ENCODE data around the gene PROX2. TPM values are rescaled to one million over a fixed set of nuclear protein-coding genes. Genes with fewer than 3 reads are reported as not detected.

Gene PROX2
- total RNA-seq, 2 experiments from 2014 or later, result 0.35 to 0.74 TPM

DNA sequence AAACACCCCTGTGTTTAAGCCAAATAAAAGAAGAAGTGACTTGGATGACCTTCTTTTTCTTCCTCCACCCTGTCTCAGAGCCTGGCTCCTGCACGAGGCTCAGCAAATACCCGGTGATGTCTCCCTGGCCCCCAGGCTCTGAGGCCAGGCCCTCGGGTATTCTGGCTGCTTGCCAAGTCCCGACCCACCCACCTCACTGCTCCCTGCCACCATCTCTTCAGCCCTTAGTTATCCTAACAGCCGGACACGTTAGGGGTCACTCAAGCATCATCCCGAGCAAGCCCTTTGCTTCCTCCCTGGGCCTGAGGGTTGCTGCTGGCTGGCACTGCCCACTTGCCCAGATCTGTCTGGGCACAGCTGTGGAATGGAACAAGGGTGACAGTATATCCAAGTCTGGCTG, 39.9 kb upstream of the PROX2 start:
- CTCF ChIA-PET (ENCODE audit: unreplicated experiment), result interaction anchor here (0.5 kb wide), 1 partner anchor 702 kb away, joined by 3 read pairs; no protein-coding TSS in a partner anchor

DNA sequence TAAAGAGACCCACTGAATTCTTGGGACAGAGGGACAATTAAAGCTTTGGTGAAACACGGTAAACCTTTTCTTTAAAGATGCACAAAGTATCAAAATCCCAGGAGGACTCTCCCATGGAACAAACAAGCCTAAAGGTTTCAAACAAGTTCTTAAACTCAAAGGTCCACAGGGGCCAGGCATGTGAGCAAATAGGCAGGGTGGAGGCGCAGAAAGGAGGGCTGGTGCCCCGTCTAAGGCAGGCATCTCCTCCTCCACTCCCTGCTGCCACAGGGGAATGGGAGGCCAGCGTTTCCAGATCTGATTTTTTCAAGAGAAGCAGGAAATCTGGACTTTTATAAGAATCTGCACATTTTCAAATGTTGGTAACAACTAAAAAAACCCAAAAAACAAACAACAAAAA, 39.5 kb upstream of the PROX2 start:
- POLR2A ChIA-PET, result no interaction called here

More for the DNA sequence above, 39.9 kb upstream of the PROX2 start:
- POLR2A ChIA-PET, result no interaction called here
- H2AFZ ChIP-seq (ENCODE audit: low read length), result no peak overlapping the region
- no peak overlapping the region for H3K4me3 ChIP-seq (ENCODE audit: low read depth, low read length, poor library complexity, severe bottlenecking)
- no peaks in the 10 kb centered on the region for H3K79me2 ChIP-seq (ENCODE audit: insufficient read depth, low read depth, low read length)
- no peaks in the 10 kb centered on the region for H3K4me1 ChIP-seq (ENCODE audit: insufficient read depth, low read length, poor library complexity, severe bottlenecking)
- no peak overlapping the region for H3K27ac ChIP-seq (ENCODE audit: low read depth, low read length, poor library complexity, severe bottlenecking)
- BruUV-seq (replicated peaks), result no TSS peak
- no peak overlapping the region for H3K4me2 ChIP-seq (ENCODE audit: low read length)
- no peaks in the 10 kb centered on the region for H4K20me1 ChIP-seq (ENCODE audit: insufficient read depth, low read length)
- TF ChIP-seq, protein P1, sequence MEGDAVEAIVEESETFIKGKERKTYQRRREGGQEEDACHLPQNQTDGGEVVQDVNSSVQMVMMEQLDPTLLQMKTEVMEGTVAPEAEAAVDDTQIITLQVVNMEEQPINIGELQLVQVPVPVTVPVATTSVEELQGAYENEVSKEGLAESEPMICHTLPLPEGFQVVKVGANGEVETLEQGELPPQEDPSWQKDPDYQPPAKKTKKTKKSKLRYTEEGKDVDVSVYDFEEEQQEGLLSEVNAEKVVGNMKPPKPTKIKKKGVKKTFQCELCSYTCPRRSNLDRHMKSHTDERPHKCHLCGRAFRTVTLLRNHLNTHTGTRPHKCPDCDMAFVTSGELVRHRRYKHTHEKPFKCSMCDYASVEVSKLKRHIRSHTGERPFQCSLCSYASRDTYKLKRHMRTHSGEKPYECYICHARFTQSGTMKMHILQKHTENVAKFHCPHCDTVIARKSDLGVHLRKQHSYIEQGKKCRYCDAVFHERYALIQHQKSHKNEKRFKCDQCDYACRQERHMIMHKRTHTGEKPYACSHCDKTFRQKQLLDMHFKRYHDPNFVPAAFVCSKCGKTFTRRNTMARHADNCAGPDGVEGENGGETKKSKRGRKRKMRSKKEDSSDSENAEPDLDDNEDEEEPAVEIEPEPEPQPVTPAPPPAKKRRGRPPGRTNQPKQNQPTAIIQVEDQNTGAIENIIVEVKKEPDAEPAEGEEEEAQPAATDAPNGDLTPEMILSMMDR (conservative IDR thresholded peaks at IDR 0.05; ENCODE audit: low read length), result no peak
- no peak for TF ChIP-seq EZH2phosphoT487 (IDR thresholded peaks at IDR 0.05; ENCODE audit: borderline replicate concordance, low read depth, low read length)
- H3K9me3 ChIP-seq (ENCODE audit: low read length), result no peaks in the 10 kb centered on the region
- DNase-seq (ENCODE audit: low spot score), result no peak
- no peaks in the 10 kb centered on the region for H3K36me3 ChIP-seq (ENCODE audit: insufficient read depth, low read length)
- H3K9me2 ChIP-seq (ENCODE audit: insufficient read depth, low read length), result no peaks in the 10 kb centered on the region
- intact Hi-C loops (cut with micrococcal nuclease; ENCODE audit: unreplicated experiment), result no loop called here

DNA sequence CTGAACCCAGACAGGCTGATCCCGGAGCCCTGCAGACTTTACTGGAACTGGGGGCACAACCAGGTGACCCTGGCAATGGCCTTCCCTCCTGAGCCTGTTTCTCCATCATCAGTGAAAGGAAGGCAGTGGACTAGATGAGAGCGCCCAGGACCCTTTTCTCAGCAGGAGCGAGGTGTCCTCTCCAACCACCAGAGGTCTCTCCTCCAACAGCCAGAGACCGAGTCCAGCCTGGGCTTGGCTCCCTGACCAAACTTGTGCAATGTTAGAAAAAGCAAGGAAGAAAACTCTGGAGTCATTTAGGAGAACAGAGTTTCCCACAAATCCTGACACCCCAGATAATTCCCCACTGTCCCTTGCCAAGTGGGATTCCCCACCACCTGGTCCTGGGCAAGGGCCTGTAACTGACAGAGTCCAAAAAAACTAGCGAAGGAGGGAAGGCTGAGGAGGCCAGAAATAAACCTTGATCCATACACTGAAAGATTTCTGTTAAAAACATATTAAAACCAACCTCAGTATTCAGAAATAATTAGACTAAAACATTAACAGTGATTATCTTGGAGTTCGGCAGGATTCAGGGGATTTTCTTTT, 38.1 kb upstream of the PROX2 start:
- H3K27ac ChIP-seq (ENCODE audit: low read depth, low read length, poor library complexity, severe bottlenecking), result no peak overlapping the region
- DNase-seq (ENCODE audit: low spot score), result peak; percentile 59
- no peak overlapping the region for H3K4me3 ChIP-seq (ENCODE audit: low read depth, low read length, poor library complexity, severe bottlenecking)
- H3K9me2 ChIP-seq (ENCODE audit: insufficient read depth, low read length), result no peaks in the 10 kb centered on the region
- ChIA-PET POLR2A (no interaction called here), CTCF (ENCODE audit: unreplicated experiment) (no interaction called here)
- no peak for TF ChIP-seq EZH2phosphoT487 (IDR thresholded peaks at IDR 0.05; ENCODE audit: borderline replicate concordance, low read depth, low read length)
- TF ChIP-seq, protein P1 (conservative IDR thresholded peaks at IDR 0.05; ENCODE audit: low read length), result peak; percentile 86
- H3K4me2 ChIP-seq (ENCODE audit: low read length), result no peak overlapping the region
- no peaks in the 10 kb centered on the region for H3K36me3 ChIP-seq (ENCODE audit: insufficient read depth, low read length)
- H3K9me3 ChIP-seq (ENCODE audit: low read length), result no peaks in the 10 kb centered on the region
- no peak overlapping the region for H2AFZ ChIP-seq (ENCODE audit: low read length)
- BruUV-seq (replicated peaks), result no TSS peak
- H3K79me2 ChIP-seq (ENCODE audit: insufficient read depth, low read depth, low read length), result no peaks in the 10 kb centered on the region
- H4K20me1 ChIP-seq (ENCODE audit: insufficient read depth, low read length), result no peaks in the 10 kb centered on the region
- H3K4me1 ChIP-seq (ENCODE audit: insufficient read depth, low read length, poor library complexity, severe bottlenecking), result no peaks in the 10 kb centered on the region
- intact Hi-C loops (cut with micrococcal nuclease; ENCODE audit: unreplicated experiment), result loop anchor here (1.0 kb wide), 1 partner anchor 174 kb away; no protein-coding TSS in a partner anchor

More for the DNA sequence above, 39.5 kb upstream of the PROX2 start:
- Histone ChIP-seq H3K4me1 (ENCODE audit: insufficient read depth, low read length, poor library complexity, severe bottlenecking) (no peaks in the 10 kb centered on the region), H3K27ac (ENCODE audit: low read depth, low read length, poor library complexity, severe bottlenecking) (no peak overlapping the region), H3K4me3 (ENCODE audit: low read depth, low read length, poor library complexity, severe bottlenecking) (no peak overlapping the region), H3K9me3 (ENCODE audit: low read length) (no peaks in the 10 kb centered on the region), H2AFZ (ENCODE audit: low read length) (no peak overlapping the region), H3K4me2 (ENCODE audit: low read length) (no peak overlapping the region), H4K20me1 (ENCODE audit: insufficient read depth, low read length) (no peaks in the 10 kb centered on the region), H3K9me2 (ENCODE audit: insufficient read depth, low read length) (no peaks in the 10 kb centered on the region), H3K36me3 (ENCODE audit: insufficient read depth, low read length) (no peaks in the 10 kb centered on the region), H3K79me2 (ENCODE audit: insufficient read depth, low read depth, low read length) (no peaks in the 10 kb centered on the region)
- no peak for DNase-seq (ENCODE audit: low spot score)
- intact Hi-C loops (cut with micrococcal nuclease; ENCODE audit: unreplicated experiment), result no loop called here
- no TSS peak for BruUV-seq (replicated peaks)
- TF ChIP-seq, protein P1 (conservative IDR thresholded peaks at IDR 0.05; ENCODE audit: low read length), result no peak
- no peak for TF ChIP-seq EZH2phosphoT487 (IDR thresholded peaks at IDR 0.05; ENCODE audit: borderline replicate concordance, low read depth, low read length)
- CTCF ChIA-PET (ENCODE audit: unreplicated experiment), result interaction anchor here (0.5 kb wide), 1 partner anchor 702 kb away, joined by 3 read pairs; no protein-coding TSS in a partner anchor

Measured in OCI-LY7 (cell line).